Right lobe of liver (tissue), 6 donors: ENCODE measurements around the gene WDPCP. TPM values are rescaled to one million over a fixed set of nuclear protein-coding genes. Genes with fewer than 3 reads are reported as not detected.

Source experiments
- ATAC-seq, 4 donors: fragments of 200-7000 bp; cut with Tn5 transposase; one replicate each; pipeline ENCODE4 v1.9.1; 2020; ENCODE audit warnings: mild to moderate bottlenecking in 4 of 4, moderate library complexity in 4 of 4
- DNase-seq, 3 donors: peaks; one replicate each; pipeline ENCODE4 v3.0.0-alpha.2; 2020
- H3K27ac ChIP-seq, 3 donors: fragments of 200-600 bp; one replicate each; pipeline ENCODE4 v1.8.0; 2022
- H3K27me3 ChIP-seq, 2 donors: fragments of 200-600 bp; one replicate each; pipeline ENCODE4 v1.8.0; 2022
- H3K36me3 ChIP-seq, 4 donors: fragments of 200-600 bp; sonication (generic) in 1 of 4; one replicate each; pipeline versions ENCODE4 v1.5.1 to v1.8.0; 2017 to 2022; ENCODE audit warnings: control low read depth in 1 of 4
- H3K4me1 ChIP-seq, 4 donors: fragments of 200-600 bp; sonication (generic) in 1 of 4; one replicate each; pipeline versions ENCODE4 v1.5.1 to v1.8.0; 2017 to 2022; ENCODE audit warnings: control low read depth in 1 of 4
- H3K4me3 ChIP-seq, 3 donors: fragments of 200-600 bp; one replicate each; pipeline ENCODE4 v1.8.0; 2022
- H3K9me3 ChIP-seq, 4 donors: fragments of 200-600 bp; sonication (generic) in 1 of 4; one replicate each; pipeline versions ENCODE4 v1.5.1 to v1.8.0; 2017 to 2022; ENCODE audit warnings: control low read depth in 1 of 4
- CTCF ChIP-seq, 4 donors: fragments of 200-600 bp in 3 of 4; fragments of 450-650 bp in 1 of 4; IDR thresholded peaks; one replicate each; pipeline versions ENCODE4 v1.5.1 to v1.8.0; 2016 to 2022; ENCODE audit warnings: antibody characterized with exemption in 4 of 4, mild to moderate bottlenecking in 2 of 4
- POLR2A ChIP-seq: fragments of 450-650 bp; IDR thresholded peaks from one replicate; pipeline ENCODE4 v1.6.1; 2017; ENCODE audit warnings: antibody characterized with exemption, mild to moderate bottlenecking
- WGBS: methylation state at CpG from one replicate; pipeline ENCODE4 v1.1.6; 2018; ENCODE audit warnings: low coverage, low lambda C conversion rate; ENCODE audit not compliant: insufficient coverage; ENCODE audit errors: missing lambda C conversion rate; 5-methylcytosine and 5-hydroxymethylcytosine counted together
- intact Hi-C, 2 donors: fragments of 100-400 bp; cut with DNase I; formaldehyde crosslinking; loops; one replicate each; pipeline versions ENCODE4 v1.11.2 to v1.14.1; 2022
- total RNA-seq, 6 experiments: library from RNA; depleted of rRNA in 2 of 6; stranded (reverse); fragments of >200 nt in 2 of 6; fragmentation: NEBNext Ultra II Directional in 3 of 6; extraction: Animal tissue kit (Norgen Biotek cat#: 25700) in 3 of 6; gene quantifications; one replicate each; pipeline versions ENCODE4 v1.1.0 to v1.2.4, GENCODE V29; 2016 to 2023
- donor health status: DM: no; HTN: yes; CAD: no.
- donor health status: DM: no; HTN: no; CAD: no.
- donor health status: DM: no; HTN: no; CAD: no.
- donor health status: DM: no; HTN: yes; CAD: no.
- donor health status: DM: no; HTN: yes; CAD: no.

WDPCP gene
- total RNA-seq, 6 experiments from 2014 or later, result 2.7 to 4.4 (median 3.0) TPM

- 67% methylated on average over 1 of the region's 1 CpG for WGBS
- TF ChIP-seq CTCF (IDR thresholded peaks at IDR 0.05) (no peak), POLR2A (no peak)
- H3K27me3 ChIP-seq, result no peaks in the 10 kb centered on the region
- H3K27ac ChIP-seq, result no peak overlapping the region
- no peak overlapping the region for H3K4me3 ChIP-seq
- no peaks in the 10 kb centered on the region for H3K4me1 ChIP-seq
- no peak for DNase-seq
- no peaks in the 10 kb centered on the region for H3K9me3 ChIP-seq
- ATAC-seq, result no peak
- H3K36me3 ChIP-seq, result no peaks in the 10 kb centered on the region
- intact Hi-C loops, result no loop called here
These were observed 150.1 kb downstream of the WDPCP start for GRCh38 chr2:63438181-63438580.

DNA sequence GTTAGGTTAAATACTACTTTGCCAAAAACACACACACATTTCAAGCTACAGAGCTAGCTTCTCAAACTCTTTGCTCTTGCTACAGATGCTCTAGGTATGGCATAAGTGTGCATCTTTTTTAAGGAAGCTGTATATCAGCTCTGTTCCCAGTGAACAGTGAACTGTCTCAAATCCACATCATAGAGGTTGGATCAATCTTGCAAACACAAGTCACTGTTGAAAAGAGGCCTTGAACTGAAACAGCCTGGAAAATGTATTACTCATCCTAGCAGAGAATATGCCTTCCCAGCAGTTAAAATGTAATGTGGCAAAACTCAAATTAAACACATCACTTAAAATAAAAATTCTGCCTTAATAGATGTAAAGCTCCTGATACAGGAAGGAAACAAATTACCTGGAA is 151.8 kb downstream of the WDPCP start:
- Histone ChIP-seq H3K9me3 (no peaks in the 10 kb centered on the region), H3K4me1 (no peaks in the 10 kb centered on the region), H3K4me3 (no peak overlapping the region), H3K36me3 (no peaks in the 10 kb centered on the region), H3K27me3 (no peaks in the 10 kb centered on the region), H3K27ac (no peak overlapping the region)
- DNase-seq (no peak), ATAC-seq (no peak)
- intact Hi-C loops, result no loop called here
- TF ChIP-seq CTCF (IDR thresholded peaks at IDR 0.05) (no peak), POLR2A (no peak)

- no peak for ATAC-seq
- intact Hi-C loops, result no loop called here
These were observed 153.2 kb downstream of the WDPCP start for GRCh38 chr2:63435070-63435469.

GRCh38 chr2:63434024-63435001 is 154.0 kb downstream of the WDPCP start:
- 83% methylated on average over 12 of the region's 12 CpGs for WGBS
- no peaks in the 10 kb centered on the region for H3K27me3 ChIP-seq
- no peak overlapping the region for H3K4me3 ChIP-seq
- intact Hi-C loops, result no loop called here
- TF ChIP-seq CTCF (IDR thresholded peaks at IDR 0.05) (no peak), POLR2A (no peak)
- no peaks in the 10 kb centered on the region for H3K4me1 ChIP-seq
- DNase-seq (no peak), ATAC-seq (no peak)
- no peaks in the 10 kb centered on the region for H3K9me3 ChIP-seq
- no peak overlapping the region for H3K27ac ChIP-seq
- H3K36me3 ChIP-seq, result no peaks in the 10 kb centered on the region

More at GRCh38 chr2:63435070-63435469, 153.2 kb downstream of the WDPCP start:
- Histone ChIP-seq H3K9me3 (no peaks in the 10 kb centered on the region), H3K4me3 (no peak overlapping the region), H3K36me3 (no peaks in the 10 kb centered on the region), H3K27me3 (no peaks in the 10 kb centered on the region), H3K27ac (no peak overlapping the region), H3K4me1 (no peaks in the 10 kb centered on the region)
- TF ChIP-seq CTCF (IDR thresholded peaks at IDR 0.05), result no peak
- TF ChIP-seq POLR2A, result no peak
- DNase-seq, result no peak
- WGBS, result 72% methylated on average over 1 of the region's 1 CpG
